OCI-LY7 (cell line): Measurements from ENCODE around the gene HCFC1. TPM values are rescaled to one million over a fixed set of nuclear protein-coding genes. Genes with fewer than 3 reads are reported as not detected.
A peak's percentile ranks its signal among the peaks of the same experiment; 100 is the strongest.

Source experiments
- BruUV-seq: library from RNA; stranded (reverse); fragments of 400-500 nt; replicated peaks from 2 replicates; lab custom pipeline; 2021; lab: Mats Ljungman, UMichigan
- CTCF ChIA-PET: fragments of 300-600 bp; sonication (Branson Sonifier 250); formaldehyde crosslinking; loops from one replicate; lab custom pipeline; 2022; ENCODE audit warnings: antibody characterized with exemption; ENCODE audit not compliant: unreplicated experiment; lab: Charles Lee
- POLR2A ChIA-PET: fragments of 300-600 bp; sonication (Branson Sonifier 250); formaldehyde crosslinking; loops from one replicate; lab custom pipeline; 2022; ENCODE audit warnings: antibody characterized with exemption; lab: Charles Lee
- DNase-seq: peaks from one replicate; pipeline ENCODE4 v3.0.0-alpha.2; 2015; ENCODE audit warnings: low spot score
- H2AFZ ChIP-seq: fragments of 200-600 bp; sonication (generic), shearing (Covaris generic); 2 replicates; pipeline ENCODE4 v1.6.1; 2014; ENCODE audit warnings: mild to moderate bottlenecking, antibody characterized with exemption, low read length, moderate library complexity
- H3K27ac ChIP-seq: fragments of 200-600 bp; sonication (generic); 2 replicates; pipeline ENCODE4 v1.5.1; 2014; ENCODE audit warnings: mixed run types, low read depth, mild to moderate bottlenecking, moderate library complexity, low read length, inconsistent platforms; ENCODE audit not compliant: poor library complexity, severe bottlenecking
- H3K36me3 ChIP-seq: fragments of 200-600 bp; sonication (generic); 2 replicates; pipeline ENCODE4 v1.6.1; 2014; ENCODE audit warnings: mild to moderate bottlenecking, antibody characterized with exemption, low read length, moderate library complexity, mixed read lengths; ENCODE audit not compliant: insufficient read depth
- H3K4me1 ChIP-seq: fragments of 200-600 bp; sonication (generic); 2 replicates; pipeline ENCODE4 v1.5.1; 2014; ENCODE audit warnings: mild to moderate bottlenecking, low read length; ENCODE audit not compliant: insufficient read depth, poor library complexity, severe bottlenecking
- H3K4me2 ChIP-seq: fragments of 200-600 bp; sonication (generic); 2 replicates; pipeline ENCODE4 v1.6.1; 2014; ENCODE audit warnings: mild to moderate bottlenecking, low read length
- H3K4me3 ChIP-seq: fragments of 200-600 bp; sonication (generic); 2 replicates; pipeline ENCODE4 v1.5.1; 2014; ENCODE audit warnings: mild to moderate bottlenecking, low read depth, low read length; ENCODE audit not compliant: poor library complexity, severe bottlenecking
- H3K79me2 ChIP-seq: fragments of 200-600 bp; sonication (generic); 2 replicates; pipeline ENCODE4 v1.6.1; 2016; ENCODE audit warnings: low read depth, mild to moderate bottlenecking, low read length, moderate library complexity, mixed read lengths; ENCODE audit not compliant: insufficient read depth
- H3K9me2 ChIP-seq: fragments of 200-600 bp; sonication (generic); 2 replicates; pipeline ENCODE4 v1.6.1; 2016; ENCODE audit warnings: mild to moderate bottlenecking, low read length, mixed read lengths; ENCODE audit not compliant: insufficient read depth
- H3K9me3 ChIP-seq: fragments of 200-600 bp; sonication (generic); 2 replicates; pipeline ENCODE4 v1.6.1; 2014; ENCODE audit warnings: mild to moderate bottlenecking, mixed run types, low read length, mixed read lengths
- H4K20me1 ChIP-seq: fragments of 200-600 bp; sonication (generic); 2 replicates; pipeline ENCODE4 v1.6.1; 2014; ENCODE audit warnings: mild to moderate bottlenecking, antibody characterized with exemption, low read length, moderate library complexity, mixed read lengths; ENCODE audit not compliant: insufficient read depth
- EZH2phosphoT487 ChIP-seq: fragments of 200-600 bp; sonication (generic); IDR thresholded peaks from 2 replicates; pipeline ENCODE4 v1.6.1; 2018; ENCODE audit warnings: low read depth, borderline replicate concordance, mild to moderate bottlenecking, mixed run types, antibody characterized with exemption, low read length, moderate library complexity, mixed read lengths
- intact Hi-C: fragments of 100-400 bp; cut with micrococcal nuclease; formaldehyde crosslinking; loops from one replicate; pipeline ENCODE4 v1.10.0; 2022; ENCODE audit not compliant: unreplicated experiment
- total RNA-seq, 2 experiments: library from RNA; depleted of rRNA in 1 of 2; stranded (reverse); fragments of >200 nt in 1 of 2; shearing (Covaris generic) in 1 of 2; gene quantifications; 2 replicates each; pipeline ENCODE4 v1.2.3, GENCODE V29; 2014 to 2022
- TF ChIP-seq, protein P1 (sequence below): fragments of 200-600 bp; sonication (generic); conservative IDR thresholded peaks from 2 replicates; pipeline ENCODE4 v1.5.1; 2014; ENCODE audit warnings: mild to moderate bottlenecking, antibody characterized with exemption, low read length, moderate library complexity, mixed read lengths

Gene HCFC1
- total RNA-seq, 2 experiments from 2014 or later = 64.2 to 134 TPM

DNA sequence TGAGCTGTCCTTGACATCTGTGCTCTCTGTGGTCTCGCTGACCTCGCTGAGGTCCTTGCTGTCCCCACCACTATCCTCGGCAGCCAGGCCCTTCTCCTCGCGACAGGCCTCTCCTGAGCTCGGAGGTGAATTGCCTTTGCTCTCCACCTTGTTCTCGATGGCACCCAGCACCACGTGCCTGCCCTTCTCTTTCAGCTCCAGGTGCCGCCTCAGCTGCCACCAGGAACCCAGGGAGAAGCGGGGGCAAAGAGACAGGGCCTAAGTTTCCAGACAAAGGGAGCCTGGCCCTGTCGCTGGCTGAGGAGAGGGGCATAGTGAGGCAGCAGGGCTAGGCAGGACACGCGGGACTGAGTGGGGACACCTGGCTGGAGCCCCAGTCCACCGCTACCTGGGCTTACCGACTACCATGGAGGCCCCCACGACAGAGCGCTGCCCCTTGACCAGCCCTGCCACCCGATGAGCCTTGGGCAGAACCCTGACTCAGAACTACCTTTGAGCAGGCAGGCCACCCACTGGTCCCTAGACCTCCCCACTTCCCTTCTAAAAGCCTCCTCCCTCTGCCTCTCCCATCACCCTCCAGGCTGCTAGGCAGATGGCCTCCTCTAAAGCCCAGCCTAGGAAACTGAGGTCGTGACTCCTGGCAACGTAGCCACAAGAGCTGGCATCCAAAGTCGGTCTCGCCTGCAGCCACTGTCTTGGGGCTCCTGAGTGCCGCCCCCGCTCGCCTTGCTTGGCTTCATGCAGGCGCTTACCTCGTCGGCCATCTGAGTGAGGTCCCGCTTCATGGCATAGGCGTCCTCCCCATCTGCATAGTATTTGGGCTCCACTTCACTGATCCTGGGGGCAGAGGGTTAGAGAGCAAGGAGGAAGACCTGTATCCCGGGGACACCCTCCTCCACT, 41.4 kb downstream of the HCFC1 start:
- Histone ChIP-seq H3K9me3 (no peaks in the 10 kb centered on the region), H3K4me3 (no peak overlapping the region), H2AFZ (no peak overlapping the region), H3K36me3 (peaks cover 37% of the 10 kb centered on the region), H3K4me1 (peaks cover 21% of the 10 kb centered on the region), H4K20me1 (no peaks in the 10 kb centered on the region), H3K79me2 (peaks cover 13% of the 10 kb centered on the region; the same call in 1 of the 2 replicates), H3K4me2 (peak overlapping the region; percentile 77; the same call in 1 of the 2 replicates), H3K27ac (peak overlapping the region; percentile 72), H3K9me2 (no peaks in the 10 kb centered on the region)
- intact Hi-C loops = no loop called here
- no TSS peak for BruUV-seq
- ChIA-PET POLR2A (interaction anchor here (2.0 kb wide), 1 partner anchor 9 kb away, joined by 8 read pairs; no protein-coding TSS in a partner anchor), CTCF (interaction anchor here (0.6 kb wide), 1 partner anchor 312 kb away, joined by 3 read pairs; no protein-coding TSS in a partner anchor)
- no peak for DNase-seq
- no peak for TF ChIP-seq EZH2phosphoT487
- TF ChIP-seq, protein P1, sequence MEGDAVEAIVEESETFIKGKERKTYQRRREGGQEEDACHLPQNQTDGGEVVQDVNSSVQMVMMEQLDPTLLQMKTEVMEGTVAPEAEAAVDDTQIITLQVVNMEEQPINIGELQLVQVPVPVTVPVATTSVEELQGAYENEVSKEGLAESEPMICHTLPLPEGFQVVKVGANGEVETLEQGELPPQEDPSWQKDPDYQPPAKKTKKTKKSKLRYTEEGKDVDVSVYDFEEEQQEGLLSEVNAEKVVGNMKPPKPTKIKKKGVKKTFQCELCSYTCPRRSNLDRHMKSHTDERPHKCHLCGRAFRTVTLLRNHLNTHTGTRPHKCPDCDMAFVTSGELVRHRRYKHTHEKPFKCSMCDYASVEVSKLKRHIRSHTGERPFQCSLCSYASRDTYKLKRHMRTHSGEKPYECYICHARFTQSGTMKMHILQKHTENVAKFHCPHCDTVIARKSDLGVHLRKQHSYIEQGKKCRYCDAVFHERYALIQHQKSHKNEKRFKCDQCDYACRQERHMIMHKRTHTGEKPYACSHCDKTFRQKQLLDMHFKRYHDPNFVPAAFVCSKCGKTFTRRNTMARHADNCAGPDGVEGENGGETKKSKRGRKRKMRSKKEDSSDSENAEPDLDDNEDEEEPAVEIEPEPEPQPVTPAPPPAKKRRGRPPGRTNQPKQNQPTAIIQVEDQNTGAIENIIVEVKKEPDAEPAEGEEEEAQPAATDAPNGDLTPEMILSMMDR = no peak

DNA sequence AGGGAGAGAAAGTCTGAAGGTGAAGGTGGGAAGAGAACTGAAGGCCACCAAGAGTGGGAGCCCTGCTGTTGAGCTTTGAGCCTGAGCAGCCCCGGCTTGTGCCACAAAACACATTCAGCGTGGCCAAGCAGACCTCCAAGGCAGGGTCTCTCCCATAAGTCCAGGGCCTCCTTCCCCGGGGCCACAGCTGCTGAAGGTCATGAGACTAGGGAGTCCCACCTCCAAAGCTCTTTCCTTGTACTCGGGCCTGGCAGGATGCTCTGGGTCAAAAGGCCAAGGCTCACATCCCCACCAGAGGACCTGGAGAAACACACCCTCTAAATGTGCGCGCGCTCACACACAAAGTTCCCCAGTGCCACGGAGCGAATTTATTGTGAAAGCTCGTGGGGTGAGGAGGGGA, 42.0 kb downstream of the HCFC1 start:
- H3K9me3 ChIP-seq = no peaks in the 10 kb centered on the region
- BruUV-seq = no TSS peak
- H4K20me1 ChIP-seq = no peaks in the 10 kb centered on the region
- no peak for DNase-seq
- H3K9me2 ChIP-seq = no peaks in the 10 kb centered on the region
- peak overlapping the region; percentile 69 for H3K4me3 ChIP-seq
- H2AFZ ChIP-seq = no peak overlapping the region
- peak overlapping the region; percentile 72 for H3K27ac ChIP-seq
- peaks cover 20% of the 10 kb centered on the region; the same call in 1 of the 2 replicates for H3K79me2 ChIP-seq
- H3K4me2 ChIP-seq = peak overlapping the region; percentile 77
- intact Hi-C loops = loop anchor here (2.0 to 10.0 kb wide), 2 partner anchors 41 to 445 kb away; partner anchors contain the start of genes EMD, FLNA and HCFC1
- ChIA-PET CTCF (no interaction called here), POLR2A (interaction anchor here (2.0 kb wide), 1 partner anchor 10 kb away, joined by 8 read pairs; no protein-coding TSS in a partner anchor)
- TF ChIP-seq, protein P1 = no peak
- TF ChIP-seq EZH2phosphoT487 = no peak
- H3K4me1 ChIP-seq = peaks cover 27% of the 10 kb centered on the region
- H3K36me3 ChIP-seq = peaks cover 37% of the 10 kb centered on the region
